AG09319 (cell line): Measurements from ENCODE around the gene NYAP1.
"Not testable (repeated sequence)": the region's sequence is repeated elsewhere in the genome, so short reads cannot be mapped to it uniquely, and the experiment has no call there.

Experiments used
- DNase-seq: peaks from one replicate; pipeline ENCODE4 v3.0.0-alpha.2; 2010; ENCODE audit warnings: low read depth; ENCODE audit errors: extremely low read depth
- CTCF ChIP-seq: IDR thresholded peaks from 2 replicates; pipeline ENCODE4 v1.5.1; 2011; ENCODE audit warnings: low read depth, mild to moderate bottlenecking, inconsistent platforms, low read length, moderate library complexity

Gene NYAP1

DNA sequence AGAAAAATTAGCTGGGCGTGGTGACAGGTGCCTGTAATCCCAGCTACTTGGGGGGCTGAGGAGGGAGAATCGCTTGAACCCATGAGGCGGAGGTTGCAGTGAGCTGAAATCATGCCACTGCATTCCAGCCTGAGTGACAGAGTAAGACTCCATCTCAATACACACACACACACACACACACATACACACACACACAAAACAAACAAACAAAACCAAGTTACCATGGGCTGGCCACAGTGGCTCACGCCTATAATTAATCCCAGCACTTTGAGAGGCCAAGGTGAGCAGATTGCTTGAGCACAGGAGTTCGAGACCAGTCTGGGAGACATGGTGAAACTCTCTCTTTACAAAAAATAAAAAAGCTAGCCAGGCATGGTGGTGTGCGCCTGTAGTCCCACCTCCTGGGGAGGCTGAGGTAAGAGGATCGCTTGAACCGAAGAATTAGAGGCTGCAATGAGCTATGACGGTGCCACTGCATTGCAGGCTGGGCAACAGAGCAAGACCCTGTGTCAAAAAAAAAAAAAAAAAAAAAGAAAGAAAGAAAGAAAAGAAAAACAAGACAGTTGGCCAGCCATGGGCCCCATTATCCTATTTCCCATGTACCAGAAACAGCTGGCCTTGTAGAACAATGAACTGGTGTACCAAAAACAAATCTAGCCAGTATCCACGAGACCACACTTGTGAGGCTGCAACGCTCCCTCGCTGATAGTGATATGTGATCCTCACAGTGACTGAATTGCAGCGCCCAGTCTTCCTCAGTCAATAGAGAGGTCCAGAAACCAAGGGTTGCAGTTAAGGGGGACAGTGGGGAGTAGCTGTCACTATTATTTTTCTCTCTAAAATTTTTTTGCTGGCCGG lies 48.7 kb downstream of the NYAP1 start:
- DNase-seq: no peak
- no peak for TF ChIP-seq CTCF

GRCh38 chr7:100535982-100536381 lies 52.3 kb downstream of the NYAP1 start:
- DNase-seq: not testable (repeated sequence)

GRCh38 chr7:100536695-100537094 lies 53.0 kb downstream of the NYAP1 start:
- not testable (repeated sequence) for DNase-seq

GRCh38 chr7:100538348-100538653 lies 54.6 kb downstream of the NYAP1 start:
- TF ChIP-seq CTCF: no peak
- DNase-seq: no peak

DNA sequence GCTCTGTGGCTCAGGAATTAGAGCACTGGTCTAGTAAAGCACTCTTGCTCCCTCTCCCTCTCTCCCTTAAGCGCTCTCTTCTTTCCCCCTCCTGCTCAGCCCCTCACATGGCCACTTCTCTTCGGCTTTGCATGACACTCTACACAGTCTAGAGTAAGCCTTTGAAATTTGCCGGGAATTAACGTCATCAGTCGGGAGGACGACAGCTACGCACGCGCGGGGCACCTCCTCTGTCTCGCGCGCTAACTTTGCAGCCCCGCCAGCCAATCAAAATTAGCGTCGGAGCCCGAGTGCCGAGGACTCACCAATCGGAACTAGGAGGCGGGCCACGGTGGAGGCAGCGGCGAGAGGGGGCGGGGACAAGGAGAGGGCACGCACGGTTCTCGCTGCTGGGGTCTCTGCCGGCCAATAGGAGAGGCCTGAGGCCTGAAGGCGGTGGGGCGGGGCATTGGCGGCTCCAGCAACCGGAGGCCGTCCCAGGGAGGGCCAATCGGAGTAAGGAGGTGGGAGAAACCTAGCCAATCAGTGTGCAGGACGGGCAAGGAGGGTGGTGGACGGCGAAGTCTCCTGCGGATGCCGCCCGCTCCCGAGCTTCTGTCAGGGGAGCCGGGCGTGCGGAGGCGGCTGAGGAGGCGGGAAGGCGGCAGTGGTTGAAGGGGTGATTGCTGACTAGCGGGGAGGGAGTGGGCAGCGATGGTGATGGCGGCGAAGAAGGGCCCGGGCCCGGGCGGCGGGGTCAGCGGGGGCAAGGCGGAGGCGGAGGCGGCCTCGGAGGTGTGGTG lies 55.1 kb downstream of the NYAP1 start, which contains the start of gene AGFG2:
Gene AGFG2, plus strand, starts transcription at position 550 of the 782 bp plus-strand sequence. Its CDS starts 144 bp downstream, at position 694.
- peak; percentile 99 for DNase-seq
- TF ChIP-seq CTCF: no peak

DNA sequence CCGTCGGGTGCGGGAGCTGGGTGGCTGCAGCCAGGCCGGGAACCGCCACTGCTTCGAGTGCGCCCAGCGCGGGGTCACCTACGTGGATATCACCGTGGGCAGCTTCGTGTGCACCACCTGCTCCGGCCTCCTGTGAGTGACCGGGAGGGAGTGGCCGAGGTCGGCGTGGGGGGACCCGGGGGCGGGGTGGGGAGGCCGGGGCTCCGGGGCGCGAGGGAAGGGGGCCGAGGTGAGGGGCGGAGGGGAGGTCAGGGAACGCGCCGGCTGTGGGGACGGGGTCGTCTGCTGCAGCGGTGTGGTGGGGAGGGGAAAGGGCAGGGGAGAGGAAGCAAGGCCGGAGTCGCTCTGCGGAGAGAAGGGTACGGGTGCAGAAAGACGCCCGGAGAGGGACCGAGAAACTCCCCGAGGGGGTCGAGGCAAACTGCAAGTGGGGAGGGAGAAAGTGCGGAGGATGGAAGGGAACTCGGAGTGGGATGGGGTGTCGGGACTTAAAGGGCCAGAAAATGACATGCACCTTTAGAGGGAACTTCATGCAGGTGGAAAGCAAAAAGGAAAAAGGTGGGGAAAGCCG lies 55.8 kb downstream of the NYAP1 start:
- no peak for DNase-seq
- no peak for TF ChIP-seq CTCF

- DNase-seq: no peak
- no peak for TF ChIP-seq CTCF
These were observed 56.5 kb downstream of the NYAP1 start for GRCh38 chr7:100540073-100540723.

- not testable (repeated sequence) for DNase-seq
These were observed 57.6 kb downstream of the NYAP1 start for GRCh38 chr7:100541309-100541708.
